Mucosa of rectum (tissue), 2 donors: ENCODE data around the gene PPP1R7.

Source experiments
- H3K27ac ChIP-seq, 2 donors: one replicate each; pipeline ENCODE4 v1.7.0; 2013; ENCODE audit warnings: inconsistent platforms in 2 of 2, low read depth in 2 of 2, low read length in 2 of 2
- H3K27me3 ChIP-seq, 2 donors: one replicate each; pipeline ENCODE4 v1.7.0; 2013; ENCODE audit warnings: low read length in 2 of 2; ENCODE audit not compliant: control insufficient read depth in 2 of 2, insufficient read depth in 2 of 2
- H3K36me3 ChIP-seq, 2 donors: one replicate each; pipeline ENCODE4 v1.7.0; 2013; ENCODE audit warnings: low read length in 2 of 2; ENCODE audit not compliant: control insufficient read depth in 2 of 2, insufficient read depth in 2 of 2
- H3K4me1 ChIP-seq, 2 donors: one replicate each; pipeline ENCODE4 v1.7.0; 2013; ENCODE audit warnings: low read length in 2 of 2, mild to moderate bottlenecking in 1 of 2; ENCODE audit not compliant: control insufficient read depth in 2 of 2, insufficient read depth in 2 of 2
- H3K4me3 ChIP-seq, 2 donors: one replicate each; pipeline ENCODE4 v1.7.0; 2013; ENCODE audit warnings: low read length in 2 of 2
- H3K9ac ChIP-seq, 2 donors: one replicate each; pipeline ENCODE4 v1.7.0; 2013; ENCODE audit warnings: low read length in 2 of 2, low read depth in 1 of 2, mild to moderate bottlenecking in 1 of 2
- H3K9me3 ChIP-seq, 2 donors: one replicate each; pipeline ENCODE4 v1.7.0; 2013; ENCODE audit warnings: low read length in 2 of 2; ENCODE audit not compliant: control insufficient read depth in 2 of 2
- donor health status: healthy.
- donor health status: Normal muscosa, but diverticular disease.

PPP1R7 gene

DNA sequence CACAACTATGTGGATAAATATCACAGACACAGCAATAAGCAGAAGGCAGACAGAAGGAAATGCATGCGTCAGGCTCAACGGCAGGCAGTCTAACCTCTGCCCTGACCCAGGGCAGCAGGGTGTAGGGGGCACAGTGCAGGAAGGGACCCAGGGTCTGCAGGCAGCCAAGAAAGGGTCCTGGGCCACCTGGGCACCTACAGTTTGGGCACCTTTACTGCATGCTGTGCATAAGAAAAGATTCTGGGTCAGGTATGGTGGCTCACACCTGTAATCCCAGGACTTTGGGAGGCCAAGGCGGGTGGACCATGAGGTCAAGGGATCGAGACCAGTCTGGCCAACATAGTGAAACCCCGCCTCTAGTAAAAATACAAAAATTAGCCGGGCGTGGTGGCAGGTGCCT, 18.7 kb upstream of the PPP1R7 start:
- Histone ChIP-seq H3K27ac (no peak overlapping the region), H3K4me1 (peaks cover 3 to 11% of the 10 kb centered on the region in 2 donors), H3K27me3 (no peaks in the 10 kb centered on the region), H3K4me3 (no peak overlapping the region), H3K9me3 (no peaks in the 10 kb centered on the region), H3K9ac (no peak overlapping the region), H3K36me3 (peaks cover 0 to 6% of the 10 kb centered on the region in 2 donors)

DNA sequence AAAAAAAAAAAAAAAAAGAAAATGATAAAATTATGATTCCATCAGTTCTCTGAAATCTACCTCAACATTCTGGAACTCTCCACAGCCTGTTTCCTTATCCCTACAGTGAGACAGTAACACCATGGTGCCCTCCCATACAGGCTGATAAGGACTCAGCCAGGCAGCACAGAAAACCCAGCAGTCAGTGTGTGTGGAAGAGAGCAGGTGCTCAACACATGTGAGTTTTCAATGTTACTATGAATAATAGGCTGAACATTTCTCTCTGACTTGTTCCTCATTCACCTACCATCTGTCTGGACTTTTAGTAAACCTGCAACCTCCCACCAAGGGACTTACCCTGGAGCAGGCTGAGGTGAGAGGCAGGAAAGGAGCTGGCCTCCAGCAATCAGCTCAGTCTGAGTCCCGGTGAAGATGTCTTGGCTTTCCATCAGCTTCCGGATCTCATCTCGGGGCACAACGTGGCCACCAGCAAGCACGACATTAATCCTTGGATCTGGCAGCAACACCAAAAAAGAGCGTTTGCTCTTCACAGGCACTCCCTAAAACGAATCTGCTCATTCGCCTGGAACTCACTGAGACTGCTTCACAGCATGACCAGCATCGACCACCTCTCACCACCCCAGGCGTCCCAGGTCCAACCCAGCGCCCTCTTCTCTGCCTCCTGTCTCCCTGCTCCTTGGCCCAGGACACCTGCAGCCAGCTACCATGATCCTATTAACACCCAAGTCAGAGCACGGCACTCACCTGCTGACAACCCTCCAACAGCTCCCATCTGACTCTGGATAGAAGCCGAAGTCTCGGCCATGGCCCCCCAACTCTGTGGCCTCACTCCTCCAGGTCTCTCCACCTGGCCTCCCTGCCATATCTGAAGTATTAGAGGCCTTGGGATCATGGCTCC, 17.5 kb upstream of the PPP1R7 start:
- no peak overlapping the region for H3K4me3 ChIP-seq
- H3K4me1 ChIP-seq = peaks cover 3 to 11% of the 10 kb centered on the region in 2 donors
- H3K36me3 ChIP-seq = peaks cover 4 to 13% of the 10 kb centered on the region in 2 donors
- no peaks in the 10 kb centered on the region for H3K9me3 ChIP-seq
- H3K27me3 ChIP-seq = no peaks in the 10 kb centered on the region
- no peak overlapping the region for H3K27ac ChIP-seq
- H3K9ac ChIP-seq = no peak overlapping the region

DNA sequence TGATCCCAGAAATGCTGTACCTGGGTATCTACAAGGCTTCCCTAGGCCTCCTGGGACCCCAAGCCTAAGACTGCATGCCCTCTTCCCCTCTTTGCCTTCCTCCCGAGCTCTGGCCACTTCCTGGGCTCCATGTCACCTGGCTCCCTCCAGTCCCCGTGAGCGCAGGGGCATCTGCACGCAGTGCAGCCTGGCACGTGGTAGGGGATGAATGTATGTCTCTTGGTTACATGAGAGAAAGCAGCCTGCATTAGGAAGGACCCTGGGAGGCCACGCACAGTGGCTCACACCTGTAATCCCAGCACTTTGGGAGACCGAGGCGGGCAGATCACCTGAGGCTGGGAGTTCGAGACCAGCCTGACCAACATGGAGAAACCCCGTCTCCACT, 16.8 kb upstream of the PPP1R7 start:
- Histone ChIP-seq H3K36me3 (peaks cover 4 to 17% of the 10 kb centered on the region in 2 donors), H3K9ac (no peak overlapping the region), H3K9me3 (no peaks in the 10 kb centered on the region), H3K27me3 (no peaks in the 10 kb centered on the region), H3K4me3 (no peak overlapping the region), H3K27ac (no peak overlapping the region), H3K4me1 (peaks cover 3 to 11% of the 10 kb centered on the region in 2 donors)

DNA sequence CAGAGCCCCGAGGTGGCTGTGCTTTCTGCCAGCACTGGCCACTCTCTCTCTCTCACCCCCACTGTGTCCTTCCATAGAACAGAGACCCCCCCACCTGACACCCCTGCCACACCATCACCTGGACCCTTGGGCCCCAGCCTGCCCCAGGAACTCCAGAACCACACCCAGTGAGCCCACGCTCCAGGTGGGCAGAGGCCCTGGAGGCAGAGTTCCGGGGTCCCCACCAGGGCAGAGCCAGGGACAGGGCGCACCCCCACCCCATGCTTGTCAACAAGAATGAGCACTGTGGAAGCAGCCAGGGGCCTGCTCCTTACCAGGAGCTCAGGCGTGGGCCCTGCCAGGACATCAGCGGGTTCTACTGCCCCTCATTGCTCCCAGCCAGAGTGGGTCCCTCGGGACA, 15.6 kb upstream of the PPP1R7 start:
- peaks cover 4 to 19% of the 10 kb centered on the region in 2 donors for H3K36me3 ChIP-seq
- no peaks in the 10 kb centered on the region for H3K9me3 ChIP-seq
- no peak overlapping the region for H3K27ac ChIP-seq
- H3K4me3 ChIP-seq = no peak overlapping the region
- no peak overlapping the region for H3K9ac ChIP-seq
- no peaks in the 10 kb centered on the region for H3K27me3 ChIP-seq
- H3K4me1 ChIP-seq = peaks cover 3 to 11% of the 10 kb centered on the region in 2 donors

DNA sequence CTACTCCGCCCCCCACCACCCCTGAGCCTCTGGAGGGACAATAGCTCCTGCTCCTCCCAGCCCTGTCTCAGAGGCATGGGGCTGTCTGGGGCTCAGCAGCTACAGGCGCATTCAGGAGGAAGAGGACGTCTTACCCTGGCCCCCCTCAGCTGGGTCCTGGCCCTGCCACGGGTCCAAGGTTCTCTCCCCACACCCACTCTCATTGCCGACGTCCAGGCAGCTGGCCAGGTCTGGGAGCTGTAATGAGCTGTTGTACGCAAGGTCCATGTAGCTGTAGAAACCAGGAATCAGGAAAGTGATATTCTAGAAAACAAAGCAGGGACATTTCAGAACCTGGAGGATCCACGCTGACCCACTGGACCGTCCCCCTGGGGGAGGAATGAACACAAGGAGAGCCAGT, 14.5 kb upstream of the PPP1R7 start:
- H3K9ac ChIP-seq = peak overlapping the region in 1 of 2 donors; percentile 40
- peak overlapping the region in 1 of 2 donors; percentile 48 for H3K27ac ChIP-seq
- peaks cover 4 to 19% of the 10 kb centered on the region in 2 donors for H3K36me3 ChIP-seq
- H3K4me3 ChIP-seq = no peak overlapping the region
- H3K4me1 ChIP-seq = peaks cover 3 to 11% of the 10 kb centered on the region in 2 donors
- no peaks in the 10 kb centered on the region for H3K27me3 ChIP-seq
- no peaks in the 10 kb centered on the region for H3K9me3 ChIP-seq

DNA sequence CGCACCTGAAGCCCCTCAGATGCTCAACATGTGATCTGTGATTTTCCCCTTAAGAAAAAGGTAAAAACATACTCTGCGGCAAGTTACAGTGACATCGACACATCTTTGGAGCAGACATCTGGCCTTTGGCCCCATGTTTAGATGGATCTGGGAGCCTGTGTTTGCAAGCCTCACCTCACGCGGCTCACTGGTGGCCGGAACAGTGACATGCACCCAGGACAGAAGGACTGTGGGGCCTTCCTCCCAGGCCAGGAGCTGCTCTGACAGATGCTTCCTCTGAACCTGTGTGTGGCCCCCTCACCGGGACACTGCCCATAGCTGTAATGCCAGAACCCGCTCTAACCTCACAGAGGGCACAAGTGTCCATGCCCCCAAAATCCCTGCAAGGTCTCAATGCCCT, 14.1 kb upstream of the PPP1R7 start:
- Histone ChIP-seq H3K36me3 (peaks cover 4 to 19% of the 10 kb centered on the region in 2 donors), H3K27ac (peak overlapping the region in 1 of 2 donors; percentile 48), H3K27me3 (no peaks in the 10 kb centered on the region), H3K4me1 (peaks cover 3 to 11% of the 10 kb centered on the region in 2 donors), H3K4me3 (no peak overlapping the region), H3K9ac (peak overlapping the region in 1 of 2 donors; percentile 40), H3K9me3 (no peaks in the 10 kb centered on the region)

DNA sequence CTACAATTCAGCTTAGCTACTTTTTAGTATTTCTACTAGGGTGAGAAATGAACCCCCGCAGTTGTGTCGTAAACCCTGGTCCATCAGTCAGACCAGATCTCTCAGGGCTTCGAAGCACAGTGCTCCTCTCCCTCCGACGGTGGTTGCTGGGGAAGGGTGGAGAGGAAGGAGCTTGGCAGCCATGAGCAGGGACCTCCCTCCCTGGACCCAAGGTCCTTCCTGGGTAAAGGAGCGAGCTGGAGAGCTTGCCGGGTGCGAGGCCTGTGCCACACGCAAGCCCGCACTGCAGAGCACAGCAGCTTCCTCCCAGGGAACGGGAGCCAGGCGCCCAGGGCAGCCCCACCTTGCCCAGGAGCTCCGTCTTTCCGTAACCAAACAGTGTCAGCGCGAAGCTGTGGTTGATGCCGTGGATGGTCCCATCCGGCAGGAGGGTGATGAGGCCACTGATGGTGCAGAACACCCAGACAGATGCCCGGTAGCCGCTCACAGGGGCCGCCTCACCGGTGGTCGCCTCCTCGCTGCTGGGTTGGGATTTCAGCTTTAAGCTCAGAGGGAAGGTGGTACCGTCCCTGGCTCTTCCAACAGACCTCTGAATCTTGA, 13.5 kb upstream of the PPP1R7 start:
- Histone ChIP-seq H3K36me3 (peaks cover 4 to 17% of the 10 kb centered on the region in 2 donors), H3K4me1 (peaks cover 3 to 11% of the 10 kb centered on the region in 2 donors), H3K27ac (no peak overlapping the region), H3K9ac (no peak overlapping the region), H3K9me3 (no peaks in the 10 kb centered on the region), H3K4me3 (no peak overlapping the region), H3K27me3 (no peaks in the 10 kb centered on the region)

DNA sequence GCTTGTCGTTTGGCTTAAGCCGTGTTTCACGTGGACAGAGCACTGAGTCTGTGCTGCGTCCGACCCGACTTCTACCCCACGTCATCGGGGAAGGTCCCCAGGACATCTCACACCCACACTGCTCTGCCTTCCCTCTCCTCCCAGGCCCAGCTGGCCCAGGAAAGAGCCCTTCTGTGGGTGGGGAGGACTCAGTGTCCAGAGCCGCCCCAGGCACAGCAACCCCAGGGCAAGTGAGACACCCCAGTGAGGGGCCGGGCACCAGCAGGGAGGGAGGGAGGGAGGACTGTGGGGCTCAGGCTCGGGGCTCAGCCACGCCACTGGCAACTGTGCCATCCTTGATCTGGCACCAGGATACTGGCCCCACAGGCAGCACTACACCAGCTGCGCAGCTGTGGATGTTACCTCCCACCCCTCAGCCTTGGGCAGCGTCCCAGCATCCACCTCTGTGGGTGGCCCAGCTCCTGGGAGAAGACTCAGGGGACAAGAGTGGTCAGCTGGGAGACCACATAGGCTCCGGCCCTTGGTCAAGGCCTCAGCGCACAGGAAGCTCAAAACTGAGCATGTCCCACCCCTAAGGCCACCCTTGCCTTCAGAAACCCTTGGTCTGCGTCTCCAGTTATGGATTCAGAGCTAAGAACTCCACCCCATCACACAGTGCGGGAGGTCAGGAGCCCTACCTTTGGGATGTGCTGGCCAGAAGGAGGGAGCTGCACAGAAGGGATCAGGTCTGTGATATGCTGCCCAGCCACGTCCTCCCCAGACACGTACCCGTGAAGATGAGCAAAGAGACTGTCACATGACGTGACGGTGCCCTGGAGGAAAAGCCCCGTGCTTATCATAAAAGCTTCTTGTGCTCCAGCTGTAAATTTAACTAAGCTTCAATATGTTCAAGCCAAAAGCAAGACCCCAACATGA, 12.7 kb upstream of the PPP1R7 start:
- H3K4me1 ChIP-seq = peaks cover 3 to 11% of the 10 kb centered on the region in 2 donors
- no peaks in the 10 kb centered on the region for H3K27me3 ChIP-seq
- no peaks in the 10 kb centered on the region for H3K9me3 ChIP-seq
- H3K9ac ChIP-seq = no peak overlapping the region
- no peak overlapping the region for H3K4me3 ChIP-seq
- peaks cover 4 to 19% of the 10 kb centered on the region in 2 donors for H3K36me3 ChIP-seq
- no peak overlapping the region for H3K27ac ChIP-seq

DNA sequence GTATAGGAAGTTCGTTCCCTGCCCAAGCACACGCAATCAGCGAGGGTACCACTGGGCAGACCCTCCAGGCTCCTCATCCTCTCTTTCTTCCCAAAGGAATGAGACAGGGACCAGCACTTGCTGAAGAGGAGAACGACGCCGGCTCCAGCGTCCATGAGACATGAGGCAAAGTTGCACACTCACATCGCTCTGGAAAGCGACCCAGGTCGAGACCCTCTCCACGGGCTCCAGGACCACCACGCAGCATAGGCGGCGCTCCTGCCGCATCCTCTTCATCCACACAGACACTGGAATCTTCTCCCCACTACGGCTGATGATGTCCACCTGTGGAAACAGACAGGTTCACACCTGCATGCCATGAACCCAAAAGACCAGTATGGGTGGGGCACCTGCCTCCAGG, 11.8 kb upstream of the PPP1R7 start:
- Histone ChIP-seq H3K9ac (no peak overlapping the region), H3K27ac (no peak overlapping the region), H3K4me3 (no peak overlapping the region), H3K4me1 (peaks cover 3 to 11% of the 10 kb centered on the region in 2 donors), H3K27me3 (no peaks in the 10 kb centered on the region), H3K36me3 (peaks cover 4 to 19% of the 10 kb centered on the region in 2 donors), H3K9me3 (no peaks in the 10 kb centered on the region)
